MCF 10A (cell line): ENCODE results near the gene SUGCT. TPM values are rescaled to one million over a fixed set of nuclear protein-coding genes. Genes with fewer than 3 reads are reported as not detected.

Source experiments
- BruUV-seq: library from RNA; stranded (reverse); fragments of 400-500 nt; replicated peaks from 2 replicates; lab custom pipeline; 2021; lab: Mats Ljungman, UMichigan
- CTCF ChIA-PET: fragments of 300-600 bp; sonication (Branson Sonifier 250); formaldehyde crosslinking; extraction: SDS; loops from one replicate; lab custom pipeline; 2021; ENCODE audit warnings: antibody characterized with exemption, inconsistent platforms; lab: Yijun Ruan, JAX
- POLR2A ChIA-PET: fragments of 300-600, 350-650 bp; sonication (Branson Sonifier 250); formaldehyde crosslinking; extraction: SDS; loops from one replicate; lab custom pipeline; 2020; ENCODE audit warnings: antibody characterized with exemption, inconsistent platforms; lab: Yijun Ruan, JAX
- DNase-seq: peaks from one replicate; pipeline ENCODE4 v3.0.0-alpha.2; 2018; ENCODE audit not compliant: unreplicated experiment
- H3K27ac Mint-ChIP-seq: one replicate; pipeline ENCODE4 v1.8.0; 2022; ENCODE audit warnings: mild to moderate bottlenecking, low read depth, mixed read lengths; ENCODE audit not compliant: unreplicated experiment
- H3K27me3 Mint-ChIP-seq: one replicate; pipeline ENCODE4 v1.8.0; 2022; ENCODE audit warnings: mixed read lengths; ENCODE audit not compliant: insufficient read depth, unreplicated experiment
- H3K36me3 Mint-ChIP-seq: one replicate; pipeline ENCODE4 v1.8.0; 2022; ENCODE audit warnings: mild to moderate bottlenecking, moderate library complexity, mixed read lengths; ENCODE audit not compliant: insufficient read depth, unreplicated experiment
- H3K4me1 Mint-ChIP-seq: one replicate; pipeline ENCODE4 v1.8.0; 2022; ENCODE audit warnings: mixed read lengths; ENCODE audit not compliant: insufficient read depth, unreplicated experiment
- H3K4me3 Mint-ChIP-seq: one replicate; pipeline ENCODE4 v1.8.0; 2022; ENCODE audit warnings: mild to moderate bottlenecking, moderate library complexity, mixed read lengths; ENCODE audit not compliant: unreplicated experiment
- H3K9me3 Mint-ChIP-seq: one replicate; pipeline ENCODE4 v1.8.0; 2022; ENCODE audit warnings: mixed read lengths; ENCODE audit not compliant: unreplicated experiment
- intact Hi-C: fragments of 100-400 bp; cut with micrococcal nuclease; formaldehyde crosslinking; loops from 2 replicates; pipeline ENCODE4 v1.14.1; 2022
- total RNA-seq: library from RNA; stranded (reverse); gene quantifications from 2 replicates; pipeline ENCODE4 v1.2.3, GENCODE V29; 2022
- TF ChIP-seq, protein P1 (sequence below): fragments of 200-600 bp; IDR thresholded peaks from one replicate; pipeline ENCODE4 v1.8.0; 2022; ENCODE audit warnings: antibody characterized with exemption, mild to moderate bottlenecking; ENCODE audit not compliant: unreplicated experiment

The SUGCT gene
- total RNA-seq, 1 experiment from 2014 or later, result 25.4 TPM

GRCh38 chr7:40299097-40299496 is 164.3 kb downstream of the SUGCT start:
- no TSS peak for BruUV-seq
- intact Hi-C loops, result no loop called here
- H3K4me3 Mint-ChIP-seq, result no peak overlapping the region
- peaks cover 4% of the 10 kb centered on the region for H3K36me3 Mint-ChIP-seq
- POLR2A ChIA-PET, result no interaction called here
- DNase-seq, result peak; percentile 36
- peaks cover 31% of the 10 kb centered on the region for H3K4me1 Mint-ChIP-seq
- TF ChIP-seq, protein P1, sequence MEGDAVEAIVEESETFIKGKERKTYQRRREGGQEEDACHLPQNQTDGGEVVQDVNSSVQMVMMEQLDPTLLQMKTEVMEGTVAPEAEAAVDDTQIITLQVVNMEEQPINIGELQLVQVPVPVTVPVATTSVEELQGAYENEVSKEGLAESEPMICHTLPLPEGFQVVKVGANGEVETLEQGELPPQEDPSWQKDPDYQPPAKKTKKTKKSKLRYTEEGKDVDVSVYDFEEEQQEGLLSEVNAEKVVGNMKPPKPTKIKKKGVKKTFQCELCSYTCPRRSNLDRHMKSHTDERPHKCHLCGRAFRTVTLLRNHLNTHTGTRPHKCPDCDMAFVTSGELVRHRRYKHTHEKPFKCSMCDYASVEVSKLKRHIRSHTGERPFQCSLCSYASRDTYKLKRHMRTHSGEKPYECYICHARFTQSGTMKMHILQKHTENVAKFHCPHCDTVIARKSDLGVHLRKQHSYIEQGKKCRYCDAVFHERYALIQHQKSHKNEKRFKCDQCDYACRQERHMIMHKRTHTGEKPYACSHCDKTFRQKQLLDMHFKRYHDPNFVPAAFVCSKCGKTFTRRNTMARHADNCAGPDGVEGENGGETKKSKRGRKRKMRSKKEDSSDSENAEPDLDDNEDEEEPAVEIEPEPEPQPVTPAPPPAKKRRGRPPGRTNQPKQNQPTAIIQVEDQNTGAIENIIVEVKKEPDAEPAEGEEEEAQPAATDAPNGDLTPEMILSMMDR, result no peak
- no peaks in the 10 kb centered on the region for H3K27me3 Mint-ChIP-seq
- H3K9me3 Mint-ChIP-seq, result no peaks in the 10 kb centered on the region
- peak overlapping the region; percentile 70 for H3K27ac Mint-ChIP-seq
- CTCF ChIA-PET, result no interaction called here

DNA sequence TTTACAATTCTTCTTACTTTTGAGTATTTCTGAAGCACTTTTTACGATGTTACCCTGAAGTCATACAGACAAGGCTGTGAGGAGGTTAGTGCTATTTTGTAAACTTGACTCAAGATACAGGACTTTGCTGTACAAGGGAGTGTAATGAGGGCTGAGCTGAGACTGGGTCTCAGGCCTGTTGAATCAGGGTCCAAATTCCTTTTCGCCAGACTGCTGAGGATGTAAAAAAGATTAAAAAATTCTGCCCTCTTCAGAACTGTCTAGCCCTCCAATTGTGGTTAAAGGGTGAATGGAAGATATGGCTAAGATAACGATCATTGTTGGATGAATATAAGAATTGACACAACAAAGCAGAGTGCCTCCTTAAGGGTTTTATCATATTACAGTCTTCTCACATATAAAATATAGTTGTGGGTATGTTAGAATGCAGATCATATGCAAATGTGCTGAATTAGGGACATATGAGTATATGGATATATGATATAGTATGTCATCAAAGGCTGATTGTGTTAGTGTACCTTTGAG is 165.4 kb downstream of the SUGCT start:
- TF ChIP-seq, protein P1, result no peak
- ChIA-PET CTCF (no interaction called here), POLR2A (interaction anchor here (0.6 kb wide), 1 partner anchor 12 kb away, joined by 3 read pairs; no protein-coding TSS in a partner anchor)
- Mint-ChIP-seq H3K27me3 (no peaks in the 10 kb centered on the region), H3K4me3 (no peak overlapping the region), H3K9me3 (no peaks in the 10 kb centered on the region), H3K36me3 (peaks cover 4% of the 10 kb centered on the region), H3K4me1 (peaks cover 31% of the 10 kb centered on the region), H3K27ac (no peak overlapping the region)
- no peak for DNase-seq
- intact Hi-C loops, result no loop called here
- no TSS peak for BruUV-seq

DNA sequence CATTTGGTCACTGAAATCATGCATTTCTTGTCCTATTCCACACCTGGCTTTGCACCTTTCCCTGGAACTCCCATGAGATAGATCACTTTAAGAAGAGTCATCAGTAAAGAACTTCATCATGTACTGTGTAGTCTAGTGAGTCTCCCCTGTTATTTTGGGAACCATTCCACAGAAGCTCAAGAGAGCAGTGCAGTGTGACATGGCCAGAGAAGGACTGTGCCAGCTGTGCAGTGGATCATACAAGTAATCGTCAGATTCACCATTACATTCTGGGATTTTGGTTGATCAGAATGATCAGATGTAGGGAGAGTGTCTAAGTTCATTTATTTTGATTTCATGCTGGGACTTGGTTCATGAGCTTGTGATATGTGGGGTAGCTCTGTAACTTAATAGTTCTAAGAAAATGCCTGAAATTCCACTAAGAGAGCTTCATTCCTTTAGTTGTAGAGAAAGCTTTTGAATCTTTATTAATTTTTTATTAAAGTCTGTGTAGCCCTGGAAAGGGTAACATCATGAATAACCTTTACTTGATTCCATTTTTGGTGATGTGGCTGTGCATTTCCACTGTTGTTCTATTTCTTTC is 166.8 kb downstream of the SUGCT start:
- CTCF ChIA-PET, result interaction anchor here (0.5 to 0.8 kb wide), 2 partner anchors 19 to 701 kb away, joined by 3 read pairs; no protein-coding TSS in a partner anchor
- peaks cover 4% of the 10 kb centered on the region for H3K36me3 Mint-ChIP-seq
- H3K27ac Mint-ChIP-seq, result no peak overlapping the region
- no peak for DNase-seq
- H3K4me1 Mint-ChIP-seq, result peaks cover 32% of the 10 kb centered on the region
- H3K4me3 Mint-ChIP-seq, result no peak overlapping the region
- no TSS peak for BruUV-seq
- TF ChIP-seq, protein P1, result no peak
- intact Hi-C loops, result no loop called here
- no peaks in the 10 kb centered on the region for H3K9me3 Mint-ChIP-seq
- POLR2A ChIA-PET, result no interaction called here
- no peaks in the 10 kb centered on the region for H3K27me3 Mint-ChIP-seq

DNA sequence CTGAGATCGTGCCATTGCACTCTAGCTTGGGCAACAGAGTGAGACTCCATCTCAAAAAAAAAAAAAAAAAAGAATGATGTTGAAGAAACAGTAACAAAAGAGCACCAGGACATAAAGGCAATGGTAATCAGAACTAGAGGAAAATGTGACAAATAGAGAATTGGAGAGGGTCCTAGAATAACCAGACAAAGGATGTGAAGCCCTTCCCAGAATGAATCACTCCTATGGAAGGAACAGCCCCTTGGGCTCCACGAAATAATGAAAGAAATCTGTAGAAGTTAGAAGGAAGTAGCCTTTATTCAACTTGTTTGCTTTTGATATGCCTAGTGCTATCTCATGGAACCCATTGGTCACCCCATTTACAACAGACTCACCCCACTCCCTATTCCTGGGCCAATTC is 169.2 kb downstream of the SUGCT start:
- TF ChIP-seq, protein P1, result no peak
- no TSS peak for BruUV-seq
- POLR2A ChIA-PET, result no interaction called here
- intact Hi-C loops, result no loop called here
- CTCF ChIA-PET, result interaction anchor here (0.8 kb wide), 1 partner anchor 60 kb away, joined by 3 read pairs; no protein-coding TSS in a partner anchor
- Mint-ChIP-seq H3K36me3 (no peaks in the 10 kb centered on the region), H3K4me1 (peaks cover 24% of the 10 kb centered on the region), H3K9me3 (no peaks in the 10 kb centered on the region), H3K27ac (no peak overlapping the region), H3K4me3 (no peak overlapping the region), H3K27me3 (no peaks in the 10 kb centered on the region)
- DNase-seq, result no peak
